Colonic mucosa (tissue), 4 donors: ENCODE results near the gene BRPF1. TPM values are rescaled to one million over a fixed set of nuclear protein-coding genes. Genes with fewer than 3 reads are reported as not detected.

Experiments
- DNase-seq: peaks from one replicate; pipeline ENCODE4 v3.0.0-alpha.2; 2020
- H3K27ac ChIP-seq: fragments of 200-600 bp; one replicate; pipeline ENCODE4 v1.8.0; 2021
- H3K27me3 ChIP-seq: fragments of 200-600 bp; one replicate; pipeline ENCODE4 v1.8.0; 2021
- H3K36me3 ChIP-seq: fragments of 200-600 bp; one replicate; pipeline ENCODE4 v1.8.0; 2021
- H3K4me1 ChIP-seq: fragments of 200-600 bp; one replicate; pipeline ENCODE4 v1.8.0; 2021; ENCODE audit warnings: mild to moderate bottlenecking
- H3K4me3 ChIP-seq: fragments of 200-600 bp; one replicate; pipeline ENCODE4 v1.8.0; 2021
- H3K9ac ChIP-seq, 2 donors: one replicate each; pipeline ENCODE4 v1.7.0; 2013; ENCODE audit warnings: control low read depth in 2 of 2, low read depth in 2 of 2, low read length in 2 of 2
- H3K9me3 ChIP-seq: fragments of 200-600 bp; one replicate; pipeline ENCODE4 v1.8.0; 2021
- intact Hi-C: fragments of 100-400 bp; cut with DNase I; formaldehyde crosslinking; loops from one replicate; pipeline ENCODE4 v1.14.1; 2022
- total RNA-seq, 2 donors: library from RNA; stranded (reverse); fragmentation: NEBNext Ultra II Directional in 1 of 2; extraction: Animal tissue kit (Norgen Biotek cat#: 25700) in 1 of 2; gene quantifications; one replicate each; pipeline ENCODE4 v1.2.1, GENCODE V29; 2021
- TF ChIP-seq, protein P1 (sequence below): fragments of 200-600 bp; IDR thresholded peaks from one replicate; pipeline ENCODE4 v1.8.0; 2022; ENCODE audit warnings: antibody characterized with exemption, mild to moderate bottlenecking
- donor health status: healthy.
- donor health status: DM: no; HTN: no; CAD: no.
- donor health status: DM: no; HTN: no; CAD: no.

The BRPF1 gene
- 10 to 100 TPM; 13.6 to 18.7 TPM for total RNA-seq

DNA sequence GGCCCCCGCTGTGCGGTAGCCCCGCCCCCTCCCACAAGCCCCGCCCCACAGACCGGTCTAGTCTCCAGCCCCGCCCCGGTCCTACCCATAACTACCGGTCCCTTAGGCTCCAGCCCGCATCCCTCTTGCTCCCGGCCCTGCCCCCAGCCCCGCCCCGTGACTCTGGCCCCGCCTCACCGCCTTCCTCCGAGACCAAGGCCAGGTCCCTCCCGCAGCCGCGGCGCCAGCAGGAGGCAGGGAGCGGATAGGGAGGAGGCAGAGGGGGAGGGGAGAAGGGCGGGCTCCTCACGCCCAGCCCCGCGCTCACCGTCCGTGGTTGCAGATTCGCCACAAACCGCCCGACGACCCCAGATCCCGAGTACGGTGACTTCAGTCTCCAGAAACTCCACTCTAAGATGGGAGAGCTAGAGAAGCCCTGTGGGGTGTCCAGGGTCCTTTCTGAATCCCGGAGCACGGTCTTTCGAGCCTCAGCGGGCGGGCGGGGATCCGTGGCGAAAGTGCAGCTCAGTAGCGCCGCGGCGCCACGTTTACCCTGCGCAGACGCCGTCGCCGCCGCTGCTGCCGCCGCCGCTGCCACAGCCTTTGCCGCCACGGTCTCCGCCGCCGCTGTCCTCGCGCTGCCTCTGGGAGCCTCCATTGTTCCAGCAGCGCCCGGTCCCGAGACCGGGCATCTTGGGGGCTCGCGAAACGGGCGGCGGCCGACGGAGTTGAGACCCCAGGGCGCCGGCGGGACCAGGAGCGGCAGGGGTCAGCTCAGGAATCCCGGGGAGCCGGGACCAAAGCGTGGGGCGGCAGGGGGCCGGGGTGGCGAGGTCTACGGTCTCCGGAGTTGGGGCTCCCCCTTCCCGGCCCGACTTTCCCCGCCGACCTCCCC lies at the start of gene BRPF1:
Gene BRPF1 (plus strand): TSS at position 530 of the 874 bp plus-strand sequence. CDS start 2,406 bp downstream, outside the sequence.
- Histone ChIP-seq H3K9me3 (no peaks in the 10 kb centered on the region), H3K4me1 (peaks cover 17% of the 10 kb centered on the region), H3K9ac (peak within 1 kb of the TSS; percentile 51 to 80), H3K27me3 (no peaks in the 10 kb centered on the region), H3K27ac (peak within 1 kb of the TSS; percentile 95), H3K36me3 (no peaks in the 10 kb centered on the region), H3K4me3 (peak within 1 kb of the TSS; percentile 100)
- intact Hi-C loops: no loop called here
- DNase-seq: peak; percentile 100
- TF ChIP-seq, protein P1, sequence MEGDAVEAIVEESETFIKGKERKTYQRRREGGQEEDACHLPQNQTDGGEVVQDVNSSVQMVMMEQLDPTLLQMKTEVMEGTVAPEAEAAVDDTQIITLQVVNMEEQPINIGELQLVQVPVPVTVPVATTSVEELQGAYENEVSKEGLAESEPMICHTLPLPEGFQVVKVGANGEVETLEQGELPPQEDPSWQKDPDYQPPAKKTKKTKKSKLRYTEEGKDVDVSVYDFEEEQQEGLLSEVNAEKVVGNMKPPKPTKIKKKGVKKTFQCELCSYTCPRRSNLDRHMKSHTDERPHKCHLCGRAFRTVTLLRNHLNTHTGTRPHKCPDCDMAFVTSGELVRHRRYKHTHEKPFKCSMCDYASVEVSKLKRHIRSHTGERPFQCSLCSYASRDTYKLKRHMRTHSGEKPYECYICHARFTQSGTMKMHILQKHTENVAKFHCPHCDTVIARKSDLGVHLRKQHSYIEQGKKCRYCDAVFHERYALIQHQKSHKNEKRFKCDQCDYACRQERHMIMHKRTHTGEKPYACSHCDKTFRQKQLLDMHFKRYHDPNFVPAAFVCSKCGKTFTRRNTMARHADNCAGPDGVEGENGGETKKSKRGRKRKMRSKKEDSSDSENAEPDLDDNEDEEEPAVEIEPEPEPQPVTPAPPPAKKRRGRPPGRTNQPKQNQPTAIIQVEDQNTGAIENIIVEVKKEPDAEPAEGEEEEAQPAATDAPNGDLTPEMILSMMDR: no peak

- TF ChIP-seq, protein P1: no peak
- no peak for DNase-seq
- Histone ChIP-seq H3K9ac (no peak overlapping the region), H3K36me3 (peaks cover 24% of the 10 kb centered on the region), H3K9me3 (no peaks in the 10 kb centered on the region), H3K4me3 (no peak overlapping the region), H3K4me1 (no peaks in the 10 kb centered on the region), H3K27me3 (no peaks in the 10 kb centered on the region), H3K27ac (no peak overlapping the region)
- intact Hi-C loops: loop anchor here (10.0 kb wide), 1 partner anchor 177 kb away; no protein-coding TSS in a partner anchor
Observed at GRCh38 chr3:9682096-9682495, 49.4 kb upstream of the BRPF1 start.

GRCh38 chr3:9683426-9683825 lies 48.1 kb upstream of the BRPF1 start:
- Histone ChIP-seq H3K27ac (no peak overlapping the region), H3K4me3 (no peak overlapping the region), H3K9ac (no peak overlapping the region), H3K36me3 (peaks cover 26% of the 10 kb centered on the region), H3K4me1 (no peaks in the 10 kb centered on the region), H3K27me3 (no peaks in the 10 kb centered on the region), H3K9me3 (no peaks in the 10 kb centered on the region)
- intact Hi-C loops: loop anchor here (10.0 kb wide), 1 partner anchor 179 kb away; no protein-coding TSS in a partner anchor
- TF ChIP-seq, protein P1: no peak
- no peak for DNase-seq

GRCh38 chr3:9685216-9686049 lies 46.1 kb upstream of the BRPF1 start:
- H3K9ac ChIP-seq: no peak overlapping the region
- no peak for DNase-seq
- no peak overlapping the region for H3K27ac ChIP-seq
- H3K4me1 ChIP-seq: no peaks in the 10 kb centered on the region
- TF ChIP-seq, protein P1: no peak
- H3K9me3 ChIP-seq: no peaks in the 10 kb centered on the region
- H3K4me3 ChIP-seq: no peak overlapping the region
- intact Hi-C loops: loop anchor here (10.0 kb wide), 1 partner anchor 181 kb away; no protein-coding TSS in a partner anchor
- peaks cover 36% of the 10 kb centered on the region for H3K36me3 ChIP-seq
- H3K27me3 ChIP-seq: no peaks in the 10 kb centered on the region

GRCh38 chr3:9686050-9686550 lies 45.4 kb upstream of the BRPF1 start:
- intact Hi-C loops: loop anchor here (10.0 kb wide), 1 partner anchor 181 kb away; no protein-coding TSS in a partner anchor
- TF ChIP-seq, protein P1: no peak
- H3K36me3 ChIP-seq: peaks cover 34% of the 10 kb centered on the region

More at GRCh38 chr3:9686050-9686550, 45.4 kb upstream of the BRPF1 start:
- Histone ChIP-seq H3K4me3 (no peak overlapping the region), H3K27ac (no peak overlapping the region), H3K4me1 (no peaks in the 10 kb centered on the region), H3K9me3 (no peaks in the 10 kb centered on the region), H3K27me3 (no peaks in the 10 kb centered on the region), H3K9ac (no peak overlapping the region)
- no peak for DNase-seq
